ENCODE data around the gene KY.

GRCh38 chr3:134654031-134654430, 3.2 kb upstream of the KY start:
- TF ChIP-seq CTCF (IDR thresholded peaks at IDR 0.05) (no peak), POLR2A (IDR thresholded peaks at IDR 0.05) (no peak)
